Endothelial cell of umbilical vein (primary cell): ENCODE measurements around the gene DIAPH3. TPM values are rescaled to one million over a fixed set of nuclear protein-coding genes. Genes with fewer than 3 reads are reported as not detected.

Experiments
- BruUV-seq: library from RNA; stranded (reverse); fragments of 400-500 nt; replicated peaks from 2 replicates; lab custom pipeline; 2021; lab: Mats Ljungman, UMichigan
- CTCF ChIA-PET: fragments of 300-600, 350-600 bp; sonication (Branson Sonifier 250); formaldehyde crosslinking; loops from one replicate; lab custom pipeline; 2021; ENCODE audit warnings: antibody characterized with exemption, inconsistent platforms; lab: Charles Lee
- POLR2A ChIA-PET: fragments of 300-600, 350-600 bp; sonication (Branson Sonifier 250); formaldehyde crosslinking; loops from one replicate; lab custom pipeline; 2021; ENCODE audit warnings: antibody characterized with exemption, inconsistent platforms; lab: Charles Lee
- DNase-seq: peaks from one replicate; pipeline ENCODE4 v3.0.0-alpha.2; 2011; ENCODE audit warnings: low read depth, low spot score
- FAIRE-seq: peaks from 2 replicates; lab custom pipeline; 2011; peaks lifted over from hg19 to GRCh38; lab: Jason Lieb, UNC
- H2AFZ ChIP-seq: 2 replicates; pipeline ENCODE4 v1.6.0; 2012; ENCODE audit warnings: low read depth, low read length, control low read depth, inconsistent platforms
- H3K27ac ChIP-seq: 2 replicates; pipeline ENCODE4 v1.5.1; 2011; ENCODE audit warnings: low read depth, mild to moderate bottlenecking, control low read depth, low read length, moderate library complexity; ENCODE audit not compliant: insufficient read depth
- H3K27me3 ChIP-seq, 2 experiments: 2 replicates each; pipeline versions ENCODE4 v1.6.0 to v1.6.1; 2011; ENCODE audit warnings: low read length in 2 of 2, mixed read lengths in 1 of 2; ENCODE audit not compliant: control insufficient read depth in 2 of 2, insufficient read depth in 2 of 2
- H3K36me3 ChIP-seq, 2 experiments: 2 replicates in 1 of 2; 3 replicates in 1 of 2; pipeline ENCODE4 v1.5.1; 2011; ENCODE audit warnings: low read length in 2 of 2, mild to moderate bottlenecking in 1 of 2, moderate library complexity in 1 of 2; ENCODE audit not compliant: control insufficient read depth in 2 of 2, insufficient read depth in 2 of 2; ENCODE audit errors: extremely low read depth in 1 of 2
- H3K4me1 ChIP-seq: 3 replicates; pipeline ENCODE4 v1.5.1; 2011; ENCODE audit warnings: mild to moderate bottlenecking, low read length; ENCODE audit not compliant: control insufficient read depth, insufficient read depth; ENCODE audit errors: extremely low read depth
- H3K4me2 ChIP-seq: 2 replicates; pipeline ENCODE4 v1.6.1; 2011; ENCODE audit warnings: low read length, control low read depth, mixed read lengths; ENCODE audit not compliant: insufficient read depth
- H3K4me3 ChIP-seq, 3 experiments: fragments of 200-600 bp in 1 of 3; sonication (generic), shearing (Covaris generic) in 1 of 3; replicated peaks in 1 of 3; 2 replicates each; pipeline ENCODE4 v1.5.1; 2011 to 2016; ENCODE audit warnings: control low read depth in 3 of 3, low read length in 3 of 3, mild to moderate bottlenecking in 2 of 3, inconsistent platforms in 1 of 3, low read depth in 1 of 3, moderate library complexity in 1 of 3; ENCODE audit not compliant: insufficient read depth in 1 of 3
- H3K79me2 ChIP-seq: 2 replicates; pipeline ENCODE4 v1.6.0; 2012; ENCODE audit warnings: low read length, inconsistent platforms; ENCODE audit not compliant: control insufficient read depth, insufficient read depth
- H3K9ac ChIP-seq: replicated peaks from 2 replicates; pipeline ENCODE3; 2011; ENCODE audit warnings: low read length, control low read depth; ENCODE audit not compliant: insufficient read depth; ENCODE audit errors: extremely low read depth
- H3K9me1 ChIP-seq: replicated peaks from 3 replicates; pipeline ENCODE4 v1.6.0; 2011; ENCODE audit warnings: mild to moderate bottlenecking, low read length; ENCODE audit not compliant: control insufficient read depth, insufficient read depth; ENCODE audit errors: extremely low read depth
- H3K9me3 ChIP-seq: replicated peaks from 2 replicates; pipeline ENCODE4 v1.5.1; 2012; ENCODE audit warnings: low read length, inconsistent platforms; ENCODE audit not compliant: control insufficient read depth, insufficient read depth
- H4K20me1 ChIP-seq: replicated peaks from 2 replicates; pipeline ENCODE3; 2011; ENCODE audit warnings: mild to moderate bottlenecking, low read length; ENCODE audit not compliant: control insufficient read depth, insufficient read depth; ENCODE audit errors: extremely low read depth
- EZH2 ChIP-seq: IDR thresholded peaks from 2 replicates; pipeline ENCODE4 v1.6.1; 2012; ENCODE audit warnings: borderline replicate concordance, low read depth, mild to moderate bottlenecking, moderate library complexity, low read length, inconsistent platforms; ENCODE audit not compliant: severe bottlenecking
- FOS ChIP-seq: IDR thresholded peaks from 2 replicates; pipeline ENCODE4 v1.6.1; 2011; ENCODE audit warnings: mild to moderate bottlenecking, low read length, moderate library complexity, borderline replicate concordance; ENCODE audit not compliant: insufficient read depth
- GATA2 ChIP-seq: IDR thresholded peaks from 2 replicates; pipeline ENCODE4 v1.7.0; 2011; ENCODE audit warnings: low read depth, mild to moderate bottlenecking, moderate library complexity, mixed read lengths, low read length; ENCODE audit not compliant: insufficient read length, insufficient read depth
- JUN ChIP-seq: IDR thresholded peaks from 2 replicates; pipeline ENCODE4 v1.6.1; 2011; ENCODE audit warnings: borderline replicate concordance, low read depth; ENCODE audit not compliant: insufficient read length, insufficient read depth
- MYC ChIP-seq: IDR thresholded peaks from one replicate; pipeline ENCODE4 v1.6.1; 2011; ENCODE audit warnings: mild to moderate bottlenecking, low read depth, low read length
- POLR2A ChIP-seq: IDR thresholded peaks from 2 replicates; pipeline ENCODE4 v1.6.1; 2012; ENCODE audit warnings: low read depth, mild to moderate bottlenecking, control low read depth, low read length
- POLR2AphosphoS5 ChIP-seq: IDR thresholded peaks from 2 replicates; pipeline ENCODE4 v1.6.1; 2012; ENCODE audit warnings: low read depth, mild to moderate bottlenecking, control low read depth, low read length, moderate library complexity; ENCODE audit not compliant: insufficient read depth
- dilution Hi-C: fragments of 300-500 bp; cut with MboI; formaldehyde crosslinking; loops from one replicate; pipeline ENCODE4 v1.15.0; 2019; ENCODE audit warnings: low sequenced_read_pairs; ENCODE audit not compliant: extremely low pct_ligation_motif_present
- intact Hi-C: fragments of 100-400 bp; cut with micrococcal nuclease; formaldehyde crosslinking; loops from one replicate; pipeline ENCODE4 v1.10.0; 2022
- polyA plus RNA-seq, 4 experiments: library from polyadenylated mRNA; depleted of rRNA in 3 of 4; stranded (reverse) in 3 of 4; unstranded in 1 of 4; fragments of >200 nt; gene quantifications; 2 replicates each; pipeline versions ENCODE4 v1.2.1 to v1.2.3, GENCODE V29; 2011 to 2012; ENCODE audit warnings: missing spikeins in 1 of 4
- total RNA-seq: library from RNA; stranded (reverse); gene quantifications from 2 replicates; pipeline ENCODE4 v1.2.3, GENCODE V29; 2021
- TF ChIP-seq, protein P1 (sequence below), 2 donors: IDR thresholded peaks; 1 replicate in 1 of 2; 2 replicates in 1 of 2; pipeline ENCODE4 v1.5.1; 2011; ENCODE audit warnings: low read length in 2 of 2, mild to moderate bottlenecking in 2 of 2, moderate library complexity in 2 of 2, control low read depth in 1 of 2, inconsistent platforms in 1 of 2, low read depth in 1 of 2; ENCODE audit not compliant: insufficient read depth in 1 of 2; ENCODE audit errors: extremely low read depth in 1 of 2
- TF ChIP-seq, protein P2 (sequence below): IDR thresholded peaks from 2 replicates; pipeline ENCODE4 v1.6.1; 2011; ENCODE audit not compliant: insufficient read depth, insufficient read length

DIAPH3 gene
- total and polyA plus RNA-seq, 2 donors (not counting 3 experiments of a cell fraction or from before 2014, with no cell fraction given): 9.9 to 44.0 TPM

DNA sequence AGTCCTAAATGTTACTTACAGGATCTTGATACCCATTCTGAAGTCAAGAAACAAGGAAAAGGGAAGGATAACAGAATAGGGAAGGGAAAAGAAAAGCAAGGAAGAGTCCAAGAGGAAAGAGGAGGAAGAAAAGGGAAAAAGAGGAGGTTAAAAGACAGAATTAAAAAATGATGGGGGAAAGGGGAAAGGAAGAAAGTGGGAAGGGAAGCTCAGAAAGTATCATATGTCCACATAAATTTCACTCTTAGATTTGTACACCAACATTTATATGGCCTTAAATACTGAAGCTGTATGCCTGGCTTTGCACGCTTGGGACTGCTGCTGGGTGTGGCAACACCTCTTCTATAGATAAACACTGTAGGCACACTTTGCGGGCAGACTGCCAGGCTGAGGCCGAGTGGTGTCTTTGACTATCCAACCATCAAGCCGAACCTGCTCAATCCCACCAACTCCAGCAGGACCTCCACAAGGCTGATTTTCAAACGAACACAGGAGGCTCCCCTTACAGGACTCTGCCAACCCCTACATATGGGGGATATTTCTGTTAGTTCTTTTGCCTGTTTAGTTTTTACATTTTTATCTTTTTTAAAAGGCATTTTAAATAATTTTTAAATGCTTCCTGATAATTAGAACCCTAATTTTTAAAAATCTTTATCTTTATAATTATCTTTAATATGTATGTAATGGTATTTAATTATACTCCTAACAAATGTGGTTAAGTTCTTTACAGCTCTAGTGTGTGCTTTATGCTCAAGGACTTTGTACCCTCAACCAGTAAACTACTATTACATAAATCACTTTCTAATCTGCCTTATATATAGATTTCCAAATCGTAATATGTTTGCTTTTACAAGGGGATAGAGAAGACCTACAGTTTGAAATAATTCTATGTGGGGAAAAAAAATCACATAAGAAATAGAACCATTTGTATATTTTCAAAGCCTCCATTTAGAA is 154.2 kb downstream of the DIAPH3 start:
- CTCF ChIA-PET: interaction anchor here (0.7 to 1.3 kb wide), 2 partner anchors 9 to 17 kb away, joined by 3 read pairs; no protein-coding TSS in a partner anchor
- Histone ChIP-seq H3K27me3 (no peaks in the 10 kb centered on the region), H4K20me1 (no peaks in the 10 kb centered on the region), H3K36me3 (no peaks in the 10 kb centered on the region), H3K4me1 (no peaks in the 10 kb centered on the region), H3K79me2 (no peaks in the 10 kb centered on the region), H3K4me3 (no peak overlapping the region), H3K27ac (no peak overlapping the region), H3K9me3 (no peaks in the 10 kb centered on the region), H3K4me2 (no peak overlapping the region), H3K9ac (no peak overlapping the region), H3K9me1 (no peaks in the 10 kb centered on the region), H2AFZ (no peak overlapping the region)
- dilution Hi-C loops: no loop called here
- no peak for DNase-seq
- FAIRE-seq: no peak
- no TSS peak for BruUV-seq
- TF ChIP-seq GATA2 (no peak), FOS (no peak), MYC (no peak), JUN (no peak), POLR2AphosphoS5 (no peak), POLR2A (no peak), EZH2 (no peak)
- TF ChIP-seq, protein P1, sequence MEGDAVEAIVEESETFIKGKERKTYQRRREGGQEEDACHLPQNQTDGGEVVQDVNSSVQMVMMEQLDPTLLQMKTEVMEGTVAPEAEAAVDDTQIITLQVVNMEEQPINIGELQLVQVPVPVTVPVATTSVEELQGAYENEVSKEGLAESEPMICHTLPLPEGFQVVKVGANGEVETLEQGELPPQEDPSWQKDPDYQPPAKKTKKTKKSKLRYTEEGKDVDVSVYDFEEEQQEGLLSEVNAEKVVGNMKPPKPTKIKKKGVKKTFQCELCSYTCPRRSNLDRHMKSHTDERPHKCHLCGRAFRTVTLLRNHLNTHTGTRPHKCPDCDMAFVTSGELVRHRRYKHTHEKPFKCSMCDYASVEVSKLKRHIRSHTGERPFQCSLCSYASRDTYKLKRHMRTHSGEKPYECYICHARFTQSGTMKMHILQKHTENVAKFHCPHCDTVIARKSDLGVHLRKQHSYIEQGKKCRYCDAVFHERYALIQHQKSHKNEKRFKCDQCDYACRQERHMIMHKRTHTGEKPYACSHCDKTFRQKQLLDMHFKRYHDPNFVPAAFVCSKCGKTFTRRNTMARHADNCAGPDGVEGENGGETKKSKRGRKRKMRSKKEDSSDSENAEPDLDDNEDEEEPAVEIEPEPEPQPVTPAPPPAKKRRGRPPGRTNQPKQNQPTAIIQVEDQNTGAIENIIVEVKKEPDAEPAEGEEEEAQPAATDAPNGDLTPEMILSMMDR (IDR thresholded peaks at IDR 0.05; ENCODE audit: extremely low read depth in 1 of 2, insufficient read depth in 1 of 2, low read depth in 1 of 2, low read length in 2 of 2): no peak
- TF ChIP-seq, protein P2, sequence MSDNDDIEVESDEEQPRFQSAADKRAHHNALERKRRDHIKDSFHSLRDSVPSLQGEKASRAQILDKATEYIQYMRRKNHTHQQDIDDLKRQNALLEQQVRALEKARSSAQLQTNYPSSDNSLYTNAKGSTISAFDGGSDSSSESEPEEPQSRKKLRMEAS: no peak
- intact Hi-C loops: no loop called here
- POLR2A ChIA-PET: no interaction called here
